Measurements from ENCODE around the gene CACNA1B.

GRCh38 chr9:138075961-138076649 lies 198.5 kb downstream of the CACNA1B start:
- no peak for TF ChIP-seq CTCF (conservative IDR thresholded peaks at IDR 0.05 in 1 of 2, IDR thresholded peaks at IDR 0.05 in 1 of 2; ENCODE audit: low read depth in 1 of 2, low read length in 2 of 2)
- no peak for TF ChIP-seq EZH2 (IDR thresholded peaks at IDR 0.05; ENCODE audit: low read length, missing control alignments)

All from fibroblast of lung (primary cell).